SK-N-SH treated with all-trans-retinoic acid at 6 μM for 48 hours (cell line): ENCODE results near the gene FBXO48.

ENCODE experiments used
- RARB ChIP-seq: fragments of 250-450 bp; sonication (Bioruptor Pico); IDR thresholded peaks from 2 replicates; pipeline ENCODE4 v1.8.0; 2021; ENCODE audit warnings: mild to moderate bottlenecking, moderate library complexity
- TF ChIP-seq, protein P1 (sequence below): fragments of 250-450 bp; sonication (Bioruptor Pico); IDR thresholded peaks from 2 replicates; pipeline ENCODE4 v1.8.0; 2021; ENCODE audit warnings: low read depth, mild to moderate bottlenecking, moderate library complexity, borderline replicate concordance

DNA sequence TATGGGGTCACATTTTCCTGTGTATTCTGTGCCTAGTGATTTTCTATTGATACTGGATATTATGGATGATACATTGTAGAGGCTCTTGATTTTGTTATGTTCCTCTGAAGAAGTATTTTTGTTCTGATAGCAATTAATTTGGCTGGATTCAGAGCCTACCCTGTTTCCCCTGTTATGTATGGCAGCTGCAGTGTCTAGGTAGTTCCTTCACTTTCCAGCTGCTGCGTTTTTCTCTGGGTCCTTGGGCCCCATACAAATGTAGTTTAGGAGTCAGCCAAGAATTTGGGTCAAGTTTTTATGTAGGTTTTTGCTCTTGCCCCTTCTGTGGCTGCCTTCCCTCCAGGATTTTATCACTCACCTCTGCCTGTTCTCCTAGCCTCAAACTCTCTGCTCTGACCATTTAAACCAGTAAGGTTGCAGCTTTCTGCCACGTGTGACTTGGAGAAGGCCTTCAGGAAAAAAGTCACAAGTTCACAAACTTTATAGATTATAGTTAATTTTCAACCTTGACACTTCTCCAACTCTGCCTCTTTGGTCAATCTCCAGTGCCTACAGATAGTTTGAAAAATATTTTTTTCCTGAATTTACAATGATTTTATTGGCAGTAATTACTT, 47.3 kb upstream of the FBXO48 start:
- no peak for TF ChIP-seq RARB (CRISPR knock-in tag)
- TF ChIP-seq, protein P1, sequence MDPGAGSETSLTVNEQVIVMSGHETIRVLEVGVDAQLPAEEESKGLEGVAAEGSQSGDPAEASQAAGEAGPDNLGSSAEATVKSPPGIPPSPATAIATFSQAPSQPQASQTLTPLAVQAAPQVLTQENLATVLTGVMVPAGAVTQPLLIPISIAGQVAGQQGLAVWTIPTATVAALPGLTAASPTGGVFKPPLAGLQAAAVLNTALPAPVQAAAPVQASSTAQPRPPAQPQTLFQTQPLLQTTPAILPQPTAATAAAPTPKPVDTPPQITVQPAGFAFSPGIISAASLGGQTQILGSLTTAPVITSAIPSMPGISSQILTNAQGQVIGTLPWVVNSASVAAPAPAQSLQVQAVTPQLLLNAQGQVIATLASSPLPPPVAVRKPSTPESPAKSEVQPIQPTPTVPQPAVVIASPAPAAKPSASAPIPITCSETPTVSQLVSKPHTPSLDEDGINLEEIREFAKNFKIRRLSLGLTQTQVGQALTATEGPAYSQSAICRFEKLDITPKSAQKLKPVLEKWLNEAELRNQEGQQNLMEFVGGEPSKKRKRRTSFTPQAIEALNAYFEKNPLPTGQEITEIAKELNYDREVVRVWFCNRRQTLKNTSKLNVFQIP (CRISPR knock-in tag), result no peak
